ENCODE results near the gene TFDP1. TPM values are rescaled to one million over a fixed set of nuclear protein-coding genes. Genes with fewer than 3 reads are reported as not detected.

The TFDP1 gene
- total and polyA plus RNA-seq, 2 of the 4 experiments (the other 2 are of a cell fraction) = 59.3 to 97.0 TPM

DNA sequence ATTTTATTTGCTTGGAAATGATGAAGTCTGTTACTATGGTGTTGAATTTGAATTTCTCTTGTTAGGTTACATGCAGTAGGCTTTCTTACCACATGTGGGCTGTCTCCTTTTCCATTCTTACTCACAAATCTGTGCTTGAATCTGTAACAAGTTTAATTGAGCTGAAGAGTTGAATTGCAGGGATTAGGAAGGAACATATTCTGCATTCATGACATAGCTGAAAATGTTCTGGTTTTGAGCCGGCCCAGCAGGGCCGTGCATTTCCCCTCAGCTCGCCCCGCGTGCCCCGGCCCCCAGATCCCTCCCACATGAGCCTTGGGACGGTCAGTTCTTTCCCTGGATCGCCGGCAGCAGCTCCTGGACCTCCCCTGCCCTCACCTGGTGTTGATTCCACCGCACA is 28.1 kb downstream of the TFDP1 start:
- dilution Hi-C loops (cut with HindIII; ENCODE audit: low sequenced_read_pairs, unreplicated experiment) (no loop called here), intact Hi-C loops (cut with micrococcal nuclease) (no loop called here), in situ Hi-C loops (cut with MboI; ENCODE audit: low sequenced_read_pairs) (no loop called here)
- whole genome bisulfite sequencing, 2 experiments (ENCODE audit: extremely low coverage in 2 of 2, insufficient read length in 1 of 2) = 98% methylated on average over 6 of the region's 10 CpGs; no CpG with 5 or more reads in 1 of the 2 experiments
- no peak for DNase-seq
- H2BK15ac ChIP-seq (ENCODE audit: low read depth, low read length) = no peak overlapping the region
- CTCF ChIA-PET = no interaction called here
- H2BK5ac ChIP-seq (ENCODE audit: low read depth, low read length, poor library complexity, severe bottlenecking) = no peak overlapping the region
- no peak overlapping the region for H4K91ac ChIP-seq (ENCODE audit: insufficient read depth, low read depth, low read length)
- H3K4me1 ChIP-seq (ENCODE audit: control insufficient read depth, insufficient read depth, low read length) = peaks cover 13% of the 10 kb centered on the region
- no peak overlapping the region for H3K14ac ChIP-seq (replicated peaks; ENCODE audit: low read depth, low read length)
- TF ChIP-seq CHD1 (IDR thresholded peaks at IDR 0.05; ENCODE audit: low read depth, low read length) = no peak
- no peak for TF ChIP-seq RCOR1 (IDR thresholded peaks at IDR 0.05; ENCODE audit: insufficient replicate concordance, low read length)
- TF ChIP-seq MAFK (IDR thresholded peaks at IDR 0.05; ENCODE audit: low read depth, low read length) = no peak
- no peak for TF ChIP-seq ELK1 (IDR thresholded peaks at IDR 0.05; ENCODE audit: borderline replicate concordance, low read depth, low read length)
- TF ChIP-seq CEBPB (IDR thresholded peaks at IDR 0.05; ENCODE audit: low read depth, low read length) = no peak
- TF ChIP-seq, protein P1, sequence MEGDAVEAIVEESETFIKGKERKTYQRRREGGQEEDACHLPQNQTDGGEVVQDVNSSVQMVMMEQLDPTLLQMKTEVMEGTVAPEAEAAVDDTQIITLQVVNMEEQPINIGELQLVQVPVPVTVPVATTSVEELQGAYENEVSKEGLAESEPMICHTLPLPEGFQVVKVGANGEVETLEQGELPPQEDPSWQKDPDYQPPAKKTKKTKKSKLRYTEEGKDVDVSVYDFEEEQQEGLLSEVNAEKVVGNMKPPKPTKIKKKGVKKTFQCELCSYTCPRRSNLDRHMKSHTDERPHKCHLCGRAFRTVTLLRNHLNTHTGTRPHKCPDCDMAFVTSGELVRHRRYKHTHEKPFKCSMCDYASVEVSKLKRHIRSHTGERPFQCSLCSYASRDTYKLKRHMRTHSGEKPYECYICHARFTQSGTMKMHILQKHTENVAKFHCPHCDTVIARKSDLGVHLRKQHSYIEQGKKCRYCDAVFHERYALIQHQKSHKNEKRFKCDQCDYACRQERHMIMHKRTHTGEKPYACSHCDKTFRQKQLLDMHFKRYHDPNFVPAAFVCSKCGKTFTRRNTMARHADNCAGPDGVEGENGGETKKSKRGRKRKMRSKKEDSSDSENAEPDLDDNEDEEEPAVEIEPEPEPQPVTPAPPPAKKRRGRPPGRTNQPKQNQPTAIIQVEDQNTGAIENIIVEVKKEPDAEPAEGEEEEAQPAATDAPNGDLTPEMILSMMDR (conservative IDR thresholded peaks at IDR 0.05; ENCODE audit: low read depth, low read length) = no peak
- TF ChIP-seq NFE2L2 (IDR thresholded peaks at IDR 0.05; ENCODE audit: low read depth, low read length) = no peak
- no peak for TF ChIP-seq BHLHE40 (IDR thresholded peaks at IDR 0.05; ENCODE audit: low read depth, low read length)
- TF ChIP-seq, protein P2, sequence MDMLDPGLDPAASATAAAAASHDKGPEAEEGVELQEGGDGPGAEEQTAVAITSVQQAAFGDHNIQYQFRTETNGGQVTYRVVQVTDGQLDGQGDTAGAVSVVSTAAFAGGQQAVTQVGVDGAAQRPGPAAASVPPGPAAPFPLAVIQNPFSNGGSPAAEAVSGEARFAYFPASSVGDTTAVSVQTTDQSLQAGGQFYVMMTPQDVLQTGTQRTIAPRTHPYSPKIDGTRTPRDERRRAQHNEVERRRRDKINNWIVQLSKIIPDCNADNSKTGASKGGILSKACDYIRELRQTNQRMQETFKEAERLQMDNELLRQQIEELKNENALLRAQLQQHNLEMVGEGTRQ (IDR thresholded peaks at IDR 0.05; ENCODE audit: low read depth, low read length) = no peak
- ATAC-seq (ENCODE audit: low read depth) = no peak
- H2AK9ac ChIP-seq (replicated peaks; ENCODE audit: low read depth, low read length, poor library complexity) = no peak overlapping the region
- H3K56ac ChIP-seq (ENCODE audit: extremely low read depth, insufficient read depth, low read length) = no peak overlapping the region
- no peak overlapping the region for H3K23ac ChIP-seq (ENCODE audit: low read depth, low read length)
- no peak overlapping the region for H3K4ac ChIP-seq (ENCODE audit: low read depth, low read length)
- H3K9me1 ChIP-seq (ENCODE audit: insufficient read depth, low read length) = peaks cover 45% of the 10 kb centered on the region
- H2BK120ac ChIP-seq (ENCODE audit: low read depth, low read length) = no peak overlapping the region
- H3K27me3 ChIP-seq (ENCODE audit: control insufficient read depth, insufficient read depth, low read length) = no peaks in the 10 kb centered on the region
- no peak overlapping the region for H3K27ac ChIP-seq (ENCODE audit: insufficient read depth, low read length)
- POLR2A ChIA-PET (ENCODE audit: unreplicated experiment) = no interaction called here
- BruUV-seq (replicated peaks) = no TSS peak
- H2AK5ac ChIP-seq (ENCODE audit: low read depth, low read length) = no peak overlapping the region
- no peak overlapping the region for H3K18ac ChIP-seq (ENCODE audit: low read depth, low read length)
- H3K4me3 ChIP-seq (ENCODE audit: insufficient read depth, low read depth, low read length) = no peak overlapping the region
- H2AFZ ChIP-seq (replicated peaks; ENCODE audit: low read length, poor library complexity) = no peak overlapping the region
- H4K5ac ChIP-seq (ENCODE audit: low read depth, low read length) = no peak overlapping the region
- no peak overlapping the region for H2BK20ac ChIP-seq (ENCODE audit: low read depth, low read length)
- H3K36me3 ChIP-seq (ENCODE audit: control insufficient read depth, insufficient read depth, low read length) = peaks cover 31% of the 10 kb centered on the region
- H3K9ac ChIP-seq (ENCODE audit: low read depth, low read length) = no peak overlapping the region
- H3K4me2 ChIP-seq (ENCODE audit: low read depth, low read length) = no peak overlapping the region
- H3K9me3 ChIP-seq (ENCODE audit: control insufficient read depth, insufficient read depth, low read length) = no peaks in the 10 kb centered on the region
- H3K79me1 ChIP-seq (ENCODE audit: low read depth in 1 of 2, low read length in 2 of 2) = peaks cover 40 to 92% of the 10 kb centered on the region in 2 experiments
- peaks cover 91% of the 10 kb centered on the region for H4K20me1 ChIP-seq (ENCODE audit: insufficient read depth, low read length)
- H4K8ac ChIP-seq (ENCODE audit: low read depth in 2 of 2, low read length in 2 of 2) = no peak overlapping the region
